Gastrocnemius medialis (tissue), 4 donors: ENCODE results near the gene TLK2. TPM values are rescaled to one million over a fixed set of nuclear protein-coding genes. Genes with fewer than 3 reads are reported as not detected.
A peak's percentile ranks its signal among the peaks of the same experiment; 100 is the strongest.

Source experiments
- ATAC-seq, 2 donors: fragments of 150-250 bp; one replicate each; pipeline ENCODE4 v1.9.1; 2016
- DNase-seq, 2 donors: peaks; one replicate each; pipeline ENCODE4 v3.0.0-alpha.2; 2019
- H3K27ac ChIP-seq, 4 donors: fragments of 200-600 bp; sonication (generic); 1 replicate in 1 of 4; 2 replicates in 3 of 4; pipeline ENCODE4 v1.5.1; 2016 to 2018; ENCODE audit warnings: mild to moderate bottlenecking in 2 of 4, moderate library complexity in 1 of 4
- H3K27me3 ChIP-seq, 3 donors: fragments of 200-600 bp; sonication (generic) in 2 of 3; 1 replicate in 1 of 3; 2 replicates in 2 of 3; pipeline versions ENCODE4 v1.5.1 to v1.6.0; 2016 to 2019; ENCODE audit warnings: mild to moderate bottlenecking in 1 of 3, moderate library complexity in 1 of 3
- H3K36me3 ChIP-seq, 2 donors: fragments of 200-600 bp; sonication (generic) in 1 of 2; one replicate each; pipeline ENCODE4 v1.5.1; 2017 to 2018
- H3K4me1 ChIP-seq, 2 donors: fragments of 200-600 bp; sonication (generic) in 1 of 2; one replicate each; pipeline ENCODE4 v1.5.1; 2016 to 2017; ENCODE audit warnings: mild to moderate bottlenecking in 2 of 2
- H3K4me3 ChIP-seq, 4 donors: fragments of 200-600 bp; sonication (generic) in 3 of 4; 1 replicate in 1 of 4; 2 replicates in 3 of 4; pipeline ENCODE4 v1.5.1; 2016 to 2019; ENCODE audit warnings: mild to moderate bottlenecking in 2 of 4
- H3K9me3 ChIP-seq, 3 donors: fragments of 200-600 bp; sonication (generic) in 2 of 3; 1 replicate in 1 of 3; 2 replicates in 2 of 3; pipeline ENCODE4 v1.5.1; 2016 to 2019
- POLR2A ChIP-seq, 2 donors: fragments of 450-650 bp; IDR thresholded peaks; one replicate each; pipeline ENCODE4 v1.6.1; 2017; ENCODE audit warnings: antibody characterized with exemption in 2 of 2, mild to moderate bottlenecking in 2 of 2, moderate library complexity in 2 of 2
- in situ Hi-C, 4 donors: fragments of 200-750 bp; cut with MboI; loops; one replicate each; pipeline versions ENCODE4 v1.15.0 to v1.8.0; 2017; ENCODE audit warnings: low sequenced_read_pairs in 4 of 4
- intact Hi-C: fragments of 100-400 bp; cut with DNase I; formaldehyde crosslinking; loops from one replicate; pipeline ENCODE4 v1.15.1; 2023; ENCODE audit warnings: low total_unique reads
- total RNA-seq, 4 donors: library from RNA; depleted of rRNA; stranded (reverse); fragments of >200 nt; gene quantifications; one replicate each; pipeline versions ENCODE4 v1.1.0 to v1.2.3, GENCODE V29; 2016
- TF ChIP-seq, protein P1 (sequence below), 5 experiments: fragments of 450-650 bp in 3 of 5; fragments of 200-600 bp in 2 of 5; sonication (generic) in 2 of 5; IDR thresholded peaks in 4 of 5; conservative IDR thresholded peaks in 1 of 5; 1 replicate in 4 of 5; 2 replicates in 1 of 5; pipeline ENCODE4 v1.5.1; 2016 to 2019; ENCODE audit warnings: antibody characterized with exemption in 5 of 5, mild to moderate bottlenecking in 3 of 5, moderate library complexity in 3 of 5

Gene TLK2
- total RNA-seq, 4 donors from 2014 or later = 28.7 to 51.1 (median 47.3) TPM

DNA sequence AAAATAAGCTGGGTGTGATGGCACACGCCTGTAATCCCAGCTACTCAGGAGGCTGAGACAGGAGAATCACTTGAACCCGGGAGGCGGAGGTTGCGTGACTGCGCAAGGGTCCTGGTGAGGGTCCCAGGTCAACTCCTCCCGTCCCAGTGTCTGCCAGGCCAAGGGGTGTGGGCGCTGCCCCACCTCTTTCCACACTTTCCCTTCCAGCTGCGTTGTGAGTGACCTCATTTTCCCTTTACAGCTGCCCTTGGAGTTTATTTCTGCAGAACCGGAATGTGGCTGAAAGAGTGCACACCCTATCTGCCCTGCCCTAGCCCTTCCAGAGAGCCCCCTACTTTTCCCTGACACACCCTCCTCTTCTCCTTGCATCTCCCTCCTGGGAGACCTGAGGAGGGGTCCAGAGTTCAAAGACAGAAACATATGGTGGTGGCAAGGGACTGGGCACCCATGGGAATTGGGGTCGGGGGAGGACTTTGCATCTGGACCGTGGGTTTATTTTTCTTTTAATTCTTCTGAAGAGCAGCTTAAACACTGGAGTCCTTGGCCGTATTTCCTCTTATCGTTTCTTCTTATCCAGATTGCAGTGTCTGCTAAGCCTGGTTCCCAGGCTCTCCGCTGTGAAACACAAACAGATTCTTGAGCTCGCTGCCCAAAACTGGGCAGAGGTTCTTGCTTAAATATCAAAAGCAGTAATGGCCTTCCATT is 169.8 kb downstream of the TLK2 start:
- intact Hi-C loops = no loop called here
- Histone ChIP-seq H3K27ac (peak overlapping the region in 2 of 4 donors; percentile 13 to 35), H3K9me3 (no peaks in the 10 kb centered on the region), H3K4me3 (no peak overlapping the region), H3K27me3 (peaks cover 4 to 11% (median 10%) of the 10 kb centered on the region in 3 donors), H3K36me3 (no peaks in the 10 kb centered on the region), H3K4me1 (peaks cover 7 to 14% of the 10 kb centered on the region in 2 donors)
- TF ChIP-seq, protein P1, sequence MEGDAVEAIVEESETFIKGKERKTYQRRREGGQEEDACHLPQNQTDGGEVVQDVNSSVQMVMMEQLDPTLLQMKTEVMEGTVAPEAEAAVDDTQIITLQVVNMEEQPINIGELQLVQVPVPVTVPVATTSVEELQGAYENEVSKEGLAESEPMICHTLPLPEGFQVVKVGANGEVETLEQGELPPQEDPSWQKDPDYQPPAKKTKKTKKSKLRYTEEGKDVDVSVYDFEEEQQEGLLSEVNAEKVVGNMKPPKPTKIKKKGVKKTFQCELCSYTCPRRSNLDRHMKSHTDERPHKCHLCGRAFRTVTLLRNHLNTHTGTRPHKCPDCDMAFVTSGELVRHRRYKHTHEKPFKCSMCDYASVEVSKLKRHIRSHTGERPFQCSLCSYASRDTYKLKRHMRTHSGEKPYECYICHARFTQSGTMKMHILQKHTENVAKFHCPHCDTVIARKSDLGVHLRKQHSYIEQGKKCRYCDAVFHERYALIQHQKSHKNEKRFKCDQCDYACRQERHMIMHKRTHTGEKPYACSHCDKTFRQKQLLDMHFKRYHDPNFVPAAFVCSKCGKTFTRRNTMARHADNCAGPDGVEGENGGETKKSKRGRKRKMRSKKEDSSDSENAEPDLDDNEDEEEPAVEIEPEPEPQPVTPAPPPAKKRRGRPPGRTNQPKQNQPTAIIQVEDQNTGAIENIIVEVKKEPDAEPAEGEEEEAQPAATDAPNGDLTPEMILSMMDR (IDR thresholded peaks at IDR 0.05 in 4 of 5, conservative IDR thresholded peaks at IDR 0.05 in 1 of 5) = no peak
- no peak for TF ChIP-seq POLR2A (IDR thresholded peaks at IDR 0.05)
- ATAC-seq (peak in 1 of 2 donors; percentile 39), DNase-seq (no peak)
- in situ Hi-C loops = no loop called here

DNA sequence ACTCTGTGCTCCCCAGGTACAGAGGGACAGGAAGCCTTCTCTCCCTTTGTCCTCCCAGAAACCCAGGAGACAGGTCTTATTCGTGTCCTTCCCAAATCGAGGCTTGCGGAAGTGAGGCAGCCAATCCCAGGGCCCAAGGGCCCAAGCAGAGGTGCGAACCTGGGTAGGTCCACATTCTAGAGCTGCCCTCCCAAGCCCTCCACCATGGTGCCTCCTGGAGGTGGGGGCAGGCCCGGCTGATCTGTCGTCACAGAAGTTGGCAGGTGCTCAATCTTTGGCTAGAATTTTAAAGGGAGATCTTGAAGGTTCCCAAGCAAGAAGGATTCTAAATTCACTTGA is 170.3 kb downstream of the TLK2 start:
- intact Hi-C loops = no loop called here
- no peaks in the 10 kb centered on the region for H3K9me3 ChIP-seq
- TF ChIP-seq, protein P1 (IDR thresholded peaks at IDR 0.05 in 4 of 5, conservative IDR thresholded peaks at IDR 0.05 in 1 of 5) = no peak
- no peak for TF ChIP-seq POLR2A (IDR thresholded peaks at IDR 0.05)
- peaks cover 11 to 19% of the 10 kb centered on the region in 2 donors for H3K4me1 ChIP-seq
- ATAC-seq = no peak
- in situ Hi-C loops = no loop called here
- H3K27me3 ChIP-seq = peaks cover 4 to 11% (median 10%) of the 10 kb centered on the region in 3 donors
- no peaks in the 10 kb centered on the region for H3K36me3 ChIP-seq
- no peak overlapping the region for H3K4me3 ChIP-seq
- no peak for DNase-seq
- peak overlapping the region in 1 of 4 donors; percentile 35 for H3K27ac ChIP-seq

DNA sequence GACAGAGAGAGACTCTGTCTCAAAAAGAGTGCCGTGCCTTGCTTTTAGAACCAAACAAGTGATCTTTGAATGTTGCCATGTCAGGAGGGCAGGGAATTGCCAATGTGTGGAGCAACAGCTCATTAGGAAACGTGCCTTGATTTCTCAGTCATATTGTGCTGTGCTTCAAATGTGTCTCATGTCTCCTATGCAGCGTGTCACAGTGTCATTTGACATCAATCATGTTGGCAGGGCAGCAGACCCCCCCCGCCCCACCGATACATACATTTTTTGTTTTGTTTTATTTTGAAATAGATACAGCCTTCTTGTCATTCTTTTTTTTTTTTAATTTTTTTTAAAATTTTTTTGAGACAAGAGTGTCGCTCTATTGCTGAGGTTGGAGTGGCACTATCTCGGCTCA is 170.9 kb downstream of the TLK2 start:
- TF ChIP-seq, protein P1 (IDR thresholded peaks at IDR 0.05 in 4 of 5, conservative IDR thresholded peaks at IDR 0.05 in 1 of 5) = no peak
- TF ChIP-seq POLR2A (IDR thresholded peaks at IDR 0.05) = no peak
- no peak for DNase-seq
- Histone ChIP-seq H3K4me1 (peaks cover 14 to 25% of the 10 kb centered on the region in 2 donors), H3K4me3 (no peak overlapping the region), H3K27me3 (peaks cover 4 to 11% (median 10%) of the 10 kb centered on the region in 3 donors), H3K36me3 (no peaks in the 10 kb centered on the region), H3K27ac (no peak overlapping the region), H3K9me3 (no peaks in the 10 kb centered on the region)
- intact Hi-C loops (no loop called here), in situ Hi-C loops (no loop called here)
- ATAC-seq = no peak

DNA sequence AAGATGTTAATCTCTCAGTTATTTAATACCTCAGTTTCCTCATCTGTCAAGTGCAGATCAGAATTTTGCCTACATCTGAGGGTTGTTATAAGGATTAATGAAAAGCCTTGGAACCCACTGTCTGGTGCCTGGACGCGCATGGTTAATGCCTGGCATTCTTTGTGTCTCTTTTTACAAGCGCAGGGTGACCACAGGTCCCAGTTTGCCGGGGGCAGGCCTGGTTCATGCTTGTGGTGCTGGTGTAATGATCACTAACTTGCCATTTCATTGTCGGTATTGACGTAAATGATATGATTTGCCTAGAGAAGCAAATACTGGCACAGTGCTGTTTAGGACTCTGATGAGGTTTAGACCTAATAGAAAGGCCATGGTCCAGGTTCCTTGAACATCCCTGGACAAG is 172.0 kb downstream of the TLK2 start:
- in situ Hi-C loops = loop anchor here in 1 of 4 donors (25.0 kb wide), 1 partner anchor 162 kb away; the partner anchor contains the start of gene MARCHF10
- intact Hi-C loops = no loop called here
- H3K4me1 ChIP-seq = peaks cover 14 to 25% of the 10 kb centered on the region in 2 donors

More for the DNA sequence above, 172.0 kb downstream of the TLK2 start:
- ATAC-seq (no peak), DNase-seq (no peak)
- Histone ChIP-seq H3K9me3 (no peaks in the 10 kb centered on the region), H3K4me3 (no peak overlapping the region), H3K27me3 (peaks cover 4 to 11% (median 10%) of the 10 kb centered on the region in 3 donors), H3K36me3 (no peaks in the 10 kb centered on the region), H3K27ac (no peak overlapping the region)
- TF ChIP-seq, protein P1 (IDR thresholded peaks at IDR 0.05 in 4 of 5, conservative IDR thresholded peaks at IDR 0.05 in 1 of 5) = no peak
- TF ChIP-seq POLR2A (IDR thresholded peaks at IDR 0.05) = no peak
